GM18511 (cell line): Measurements from ENCODE around the gene LGALS3.
A peak's percentile ranks its signal among the peaks of the same experiment; 100 is the strongest.
"Not testable (repeated sequence)": the region's sequence is repeated elsewhere in the genome, so short reads cannot be mapped to it uniquely, and the experiment has no call there.

Experiments
- ATAC-seq: cut with Tn5 transposase; IDR thresholded peaks from one replicate; pipeline ENCODE4 v1.9.1; 2021; ENCODE audit warnings: mild to moderate bottlenecking, moderate library complexity; ENCODE audit not compliant: unreplicated experiment

The LGALS3 gene

GRCh38 chr14:55129086-55129427 is at the start of gene LGALS3:
TSS of gene LGALS3 (plus strand) at chr14:55129252. CDS start at chr14:55137374, 8,122 bp downstream.
- ATAC-seq = peak; percentile 76

- not testable (repeated sequence) for ATAC-seq
These were observed 49.1 kb upstream of the LGALS3 start for GRCh38 chr14:55079961-55080360.

DNA sequence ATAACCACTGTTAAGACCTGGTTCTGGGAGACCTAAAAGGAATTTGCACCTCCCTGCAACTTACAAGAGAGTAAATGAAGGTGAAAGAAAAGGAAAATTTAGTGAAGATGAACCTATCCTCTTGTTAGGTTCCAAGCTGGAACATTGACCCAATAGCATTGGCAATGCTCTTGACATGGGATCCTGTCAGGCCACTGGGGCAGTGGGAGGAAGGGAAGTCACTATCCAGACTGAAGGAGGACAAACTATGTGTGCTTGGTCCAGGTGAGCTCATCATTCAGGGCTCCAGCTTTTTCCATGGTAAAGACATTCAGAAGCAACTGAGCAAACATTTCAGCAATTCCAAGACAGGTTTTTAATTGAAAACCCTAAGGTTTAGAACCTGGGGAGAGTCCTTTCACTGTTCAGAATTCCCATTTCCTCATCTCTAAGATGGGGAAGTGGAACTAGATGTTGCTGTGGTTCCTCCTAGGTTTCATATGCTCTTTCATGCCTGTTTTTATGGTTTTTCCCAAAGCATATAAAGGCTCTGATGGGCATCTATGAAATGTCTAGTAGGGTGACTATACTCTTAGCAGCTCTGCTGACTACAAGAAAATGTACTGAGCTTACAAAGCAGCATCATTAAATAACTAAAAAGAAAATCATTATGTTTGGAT is 44.5 kb upstream of the LGALS3 start:
- no peak for ATAC-seq

DNA sequence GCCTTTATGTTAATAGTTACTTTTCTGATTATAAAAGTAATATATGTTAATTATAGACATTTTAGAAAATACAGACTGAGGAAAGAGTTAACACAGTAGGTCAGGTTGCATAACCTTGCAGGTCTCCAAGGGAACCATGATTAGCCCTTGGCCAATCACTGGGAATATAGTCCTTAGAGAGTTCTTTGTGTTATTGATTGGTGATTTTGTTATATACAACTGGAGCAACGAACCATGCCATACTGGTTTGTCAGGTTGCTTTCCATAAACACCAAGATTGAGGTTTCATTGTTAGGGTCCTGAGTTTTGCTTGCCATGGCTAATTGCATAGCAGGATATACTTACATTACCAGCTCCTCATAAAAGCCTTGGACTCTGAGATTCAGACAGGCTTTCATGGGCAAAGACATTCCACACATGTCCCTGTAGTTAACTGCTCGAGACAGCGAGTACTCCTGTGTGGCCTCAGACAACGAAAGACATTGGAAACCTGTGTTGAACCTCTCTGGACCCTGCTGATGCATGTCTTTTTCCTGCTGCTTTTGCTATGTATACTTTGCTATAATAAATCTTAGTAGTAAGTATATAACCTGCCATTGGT is 43.9 kb upstream of the LGALS3 start:
- no peak for ATAC-seq

DNA sequence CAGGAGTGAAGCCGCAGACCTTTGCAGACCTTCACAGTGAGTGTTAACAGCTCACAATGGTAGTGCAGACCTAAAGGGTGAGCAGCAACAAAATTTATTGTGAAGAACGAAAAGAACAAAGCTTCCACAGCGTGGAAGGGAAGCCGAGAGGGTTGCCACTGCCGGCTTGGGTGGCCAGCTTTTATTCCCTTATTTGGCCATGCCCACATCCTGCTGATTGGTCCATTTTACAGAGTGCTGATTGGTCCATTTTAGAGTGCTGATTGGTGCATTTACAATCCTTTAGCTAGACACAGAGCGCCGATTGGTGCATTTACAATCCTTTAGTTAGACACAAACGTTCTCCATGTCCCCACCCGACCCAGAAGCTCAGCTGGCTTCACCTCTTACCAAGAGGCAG is 42.1 kb upstream of the LGALS3 start:
- no peak for ATAC-seq

GRCh38 chr14:55088356-55088755 is 40.7 kb upstream of the LGALS3 start:
- ATAC-seq = no peak

DNA sequence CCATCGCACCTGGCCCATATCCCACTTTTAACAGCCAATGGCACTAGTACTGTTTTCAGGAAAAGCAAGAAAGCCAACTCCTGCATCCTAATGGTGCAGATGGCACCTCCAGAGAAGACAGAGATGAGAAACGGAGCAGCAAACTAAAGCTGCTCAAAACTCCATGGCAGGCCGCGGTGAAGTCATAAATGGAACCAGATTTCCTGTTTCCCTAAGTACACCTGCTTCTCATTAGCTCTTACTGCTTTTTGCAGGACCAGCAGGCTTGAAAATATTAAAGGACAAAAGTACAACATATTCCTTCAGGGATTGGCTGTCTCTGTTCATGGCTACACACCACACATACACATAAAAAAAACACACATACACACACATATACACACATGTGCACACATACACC is 36.7 kb upstream of the LGALS3 start:
- ATAC-seq = no peak

DNA sequence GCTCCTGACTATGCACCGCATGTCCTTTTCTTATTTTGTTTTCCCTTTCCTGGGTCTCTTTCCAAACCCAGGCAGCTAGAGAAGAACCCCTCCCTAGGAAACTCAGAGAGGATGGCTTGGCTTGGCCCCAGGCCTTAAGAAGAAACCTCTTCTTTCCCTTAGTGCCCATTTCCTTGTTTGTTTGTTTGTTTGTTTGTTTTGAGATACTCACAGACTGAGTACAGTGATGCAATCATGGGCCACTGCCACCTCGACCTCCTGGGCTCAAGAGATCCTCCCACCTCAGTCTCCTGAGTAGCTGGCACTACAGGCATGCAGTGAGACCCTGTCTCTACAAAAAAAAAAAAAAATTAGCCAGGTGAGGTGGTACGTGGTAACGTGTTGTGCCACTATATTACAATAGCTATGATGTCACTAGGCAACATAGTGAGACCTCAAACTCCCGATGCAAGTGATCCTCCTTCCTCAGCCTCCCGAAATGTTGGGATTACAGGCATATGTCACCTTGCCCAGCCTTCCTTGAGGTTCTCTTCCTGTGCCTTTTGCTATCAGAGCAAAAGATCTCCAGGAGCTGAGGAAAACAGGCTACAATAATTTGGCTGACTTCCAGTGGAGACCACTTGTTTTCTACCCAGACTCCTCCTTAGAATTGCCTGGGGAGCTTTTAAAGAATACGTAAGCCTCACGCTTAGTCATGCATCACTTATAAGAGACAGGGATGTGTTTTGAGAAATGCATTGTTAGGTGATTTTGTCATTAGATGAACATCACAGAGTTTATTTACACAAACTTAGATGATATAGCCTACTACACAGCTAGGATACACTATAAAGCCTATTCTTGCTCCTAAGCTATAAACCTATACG is 34.5 kb upstream of the LGALS3 start:
- no peak for ATAC-seq

DNA sequence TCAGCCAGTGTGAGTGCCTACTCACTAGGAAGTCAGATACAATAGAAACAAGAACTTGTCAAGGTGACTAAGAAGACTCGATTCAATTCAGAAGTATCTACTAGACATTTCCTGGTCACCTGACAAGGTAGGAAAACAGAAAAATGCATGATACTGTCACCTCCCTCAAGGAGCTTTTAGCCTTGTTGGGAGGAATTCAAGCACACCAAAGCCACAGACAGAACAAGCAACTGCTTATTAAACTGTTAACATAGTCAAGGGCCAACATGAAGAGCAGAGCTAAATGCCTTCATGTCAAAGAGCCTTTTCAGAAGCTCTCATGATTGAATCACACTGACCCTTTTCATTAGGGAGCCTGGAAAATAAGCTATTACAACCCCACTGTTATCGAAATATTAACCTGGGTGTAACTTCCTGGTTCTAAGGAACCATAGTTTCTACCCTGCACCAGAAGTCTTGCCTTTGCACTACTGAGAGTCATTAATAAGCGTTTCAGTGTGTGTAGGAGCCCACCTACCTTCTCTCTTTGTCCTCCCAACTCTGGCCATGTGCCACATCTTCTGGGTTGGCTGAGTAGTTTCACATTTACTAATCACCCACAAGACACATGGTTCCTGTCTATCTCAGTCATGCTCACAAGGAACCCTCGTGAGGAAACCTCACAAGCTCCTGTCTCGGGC is 31.0 kb upstream of the LGALS3 start:
- peak; percentile 74 for ATAC-seq

DNA sequence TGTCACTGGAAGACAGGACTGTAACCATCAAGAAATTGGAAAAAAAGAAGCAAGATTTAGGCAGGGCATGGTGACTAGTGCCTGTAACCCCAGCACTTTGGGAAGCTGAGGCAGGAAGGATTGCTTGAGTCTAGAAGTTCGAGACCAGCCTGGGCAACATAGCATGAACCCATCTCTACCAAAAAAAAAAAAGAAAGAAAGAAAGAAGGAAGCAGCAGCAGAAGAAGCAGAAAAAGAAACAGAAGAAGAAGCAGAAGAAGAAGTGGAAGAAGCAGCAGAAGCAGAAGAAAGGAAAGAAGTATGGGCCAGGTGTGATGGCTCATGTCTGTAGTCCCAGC is 30.5 kb upstream of the LGALS3 start:
- ATAC-seq = no peak

DNA sequence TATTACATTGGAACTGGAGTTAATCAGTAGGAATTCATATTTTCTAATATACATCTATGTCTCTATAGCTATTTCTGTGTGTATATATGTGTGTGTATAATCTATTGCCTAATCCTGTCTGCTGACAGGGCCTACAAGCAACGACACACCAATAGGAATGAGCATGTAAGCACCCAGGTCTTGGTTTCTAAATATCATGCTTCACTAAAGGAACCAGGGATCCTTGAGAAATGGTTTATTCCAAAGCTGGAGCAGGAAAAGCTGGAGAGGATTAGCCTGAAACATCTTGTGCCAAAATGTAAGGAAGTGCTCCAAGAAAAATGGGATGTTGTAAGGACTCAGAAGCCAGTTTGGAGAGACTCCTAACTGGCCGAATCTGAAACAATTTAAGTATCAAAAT is 29.3 kb upstream of the LGALS3 start:
- ATAC-seq = no peak

GRCh38 chr14:55101698-55102097 is 27.4 kb upstream of the LGALS3 start:
- ATAC-seq = no peak

GRCh38 chr14:55102141-55102621 is 26.9 kb upstream of the LGALS3 start:
- peak; percentile 67 for ATAC-seq

DNA sequence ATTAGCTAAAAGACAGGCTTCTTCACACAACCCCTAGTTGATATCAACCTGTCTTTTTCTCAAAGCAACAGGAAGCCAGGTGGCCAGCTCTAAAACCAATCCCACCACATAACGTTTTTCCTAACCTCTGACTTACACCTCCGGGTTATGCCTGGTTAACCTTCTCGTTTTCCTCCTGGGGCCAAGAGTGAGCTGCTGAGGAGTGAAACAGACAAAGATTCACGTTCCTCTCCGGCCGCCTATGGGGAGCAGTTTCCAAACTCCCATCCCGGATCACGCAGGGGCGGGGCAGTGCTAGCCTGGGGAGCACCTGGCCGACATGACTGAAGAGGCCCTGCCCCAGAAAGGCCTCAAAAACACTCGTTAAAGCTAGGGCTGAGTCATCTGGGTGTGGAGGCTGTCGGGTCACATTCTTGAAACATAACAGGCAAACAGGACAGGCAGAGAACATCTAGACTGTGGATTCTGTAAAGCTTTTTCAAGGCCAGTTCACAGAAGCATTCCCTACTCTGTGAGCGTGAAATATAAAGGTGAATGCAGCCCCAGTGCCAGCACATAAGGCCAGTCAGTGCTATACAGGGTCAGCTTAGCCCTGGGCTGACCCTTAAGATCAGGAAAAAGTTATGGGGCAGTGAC is 25.9 kb upstream of the LGALS3 start:
- peak; percentile 35 for ATAC-seq

DNA sequence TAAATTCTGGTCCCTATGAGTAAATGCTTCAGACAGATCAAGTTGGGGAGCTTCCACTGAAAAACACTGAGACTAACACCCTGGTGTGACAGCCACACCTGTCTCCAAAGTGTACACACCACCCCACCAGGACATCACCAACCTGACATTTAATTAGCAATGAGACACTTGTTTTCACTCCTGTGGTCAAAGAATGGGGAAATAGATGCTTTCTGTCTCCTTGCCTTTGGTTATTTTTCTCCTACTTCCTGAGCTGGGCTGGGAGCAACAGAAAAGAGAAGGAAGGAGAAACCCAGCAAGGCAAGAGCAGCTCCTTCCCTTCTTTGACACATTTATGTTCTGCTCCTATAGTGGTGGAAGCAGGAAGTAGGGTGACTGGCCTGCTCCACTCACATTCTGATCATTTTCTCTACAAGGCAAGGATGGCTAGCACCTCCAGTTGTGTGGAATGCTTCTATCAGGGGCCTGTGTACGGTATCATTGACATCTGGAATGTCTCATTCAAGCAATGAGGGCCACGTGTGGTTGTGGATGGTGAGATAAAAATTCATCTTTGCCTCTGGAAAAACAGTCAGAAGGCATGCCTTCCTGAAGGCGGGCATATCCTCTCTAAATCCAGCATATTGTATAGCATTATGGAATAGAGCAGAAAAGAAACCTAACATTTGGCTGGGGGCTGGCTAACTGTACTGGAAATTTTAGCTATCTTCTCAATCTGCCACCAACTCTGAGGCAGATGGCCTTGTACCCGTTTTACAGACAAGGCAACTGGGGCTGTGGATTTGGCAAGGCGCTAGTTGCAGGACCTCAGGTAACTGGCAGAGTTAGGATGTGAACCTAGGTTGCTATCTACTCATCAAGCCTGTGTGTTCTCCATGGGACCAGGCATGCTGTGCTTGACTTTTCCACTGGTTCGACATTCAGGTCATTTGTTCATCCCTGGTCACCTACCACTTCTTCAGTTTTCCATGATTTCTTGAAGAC is 24.8 kb upstream of the LGALS3 start:
- ATAC-seq = no peak

DNA sequence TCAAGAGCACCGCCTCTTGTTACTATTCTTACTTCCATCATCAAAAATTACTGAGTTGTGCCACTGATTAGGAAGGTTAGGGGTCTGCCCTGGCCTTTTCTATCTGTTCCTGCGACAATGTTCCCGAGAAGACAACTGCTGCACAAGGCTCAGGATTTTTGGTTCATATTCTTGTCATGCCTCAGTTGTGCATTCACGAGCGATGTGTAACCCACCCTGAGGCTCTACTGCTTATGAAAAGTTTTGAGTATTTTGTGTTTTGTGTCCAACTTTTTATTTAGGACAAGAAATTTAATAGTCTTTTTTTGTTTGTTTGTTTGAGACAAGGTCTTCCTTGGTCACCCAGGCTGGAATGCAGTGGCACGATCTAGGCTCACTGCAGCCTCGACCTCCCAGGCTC is 23.1 kb upstream of the LGALS3 start:
- ATAC-seq = no peak

- ATAC-seq = no peak
These were observed 21.1 kb upstream of the LGALS3 start for GRCh38 chr14:55107766-55108554.

GRCh38 chr14:55109836-55110235 is 19.2 kb upstream of the LGALS3 start:
- ATAC-seq = no peak

DNA sequence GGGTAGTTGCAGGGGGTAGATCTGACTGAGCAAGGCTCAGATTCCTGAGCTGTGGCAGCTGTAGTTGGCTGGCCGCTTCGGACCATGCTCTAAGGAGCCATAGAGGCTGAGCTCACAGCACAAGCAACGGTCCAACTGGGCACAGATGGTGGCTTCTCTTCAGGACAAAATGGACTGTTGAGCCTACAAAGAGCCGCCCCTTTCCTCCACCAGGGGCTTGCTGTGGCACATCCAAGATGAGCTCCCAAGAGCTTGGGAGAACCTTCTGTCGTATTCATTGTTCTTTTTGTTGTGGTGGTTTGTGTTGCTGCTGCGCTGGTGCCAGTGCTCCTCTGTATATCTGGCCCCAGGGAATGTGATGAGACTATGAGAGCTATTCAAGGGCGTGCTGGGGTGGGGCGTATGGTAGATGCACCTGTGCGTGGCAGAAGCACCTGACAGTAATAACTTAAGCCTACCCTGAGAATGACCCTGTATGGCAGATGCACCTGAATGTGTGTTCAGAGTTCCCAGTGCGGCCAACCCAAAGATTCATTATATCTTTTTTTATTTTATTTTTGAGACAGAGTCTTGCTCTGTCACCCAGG is 17.8 kb upstream of the LGALS3 start:
- no peak for ATAC-seq
